AG09319 (cell line): ENCODE results near the gene CD93.

ENCODE experiments used
- DNase-seq: peaks from one replicate; pipeline ENCODE4 v3.0.0-alpha.2; 2010; ENCODE audit warnings: low read depth; ENCODE audit errors: extremely low read depth
- TF ChIP-seq, protein P1 (sequence below): IDR thresholded peaks from 2 replicates; pipeline ENCODE4 v1.5.1; 2011; ENCODE audit warnings: low read depth, mild to moderate bottlenecking, inconsistent platforms, low read length, moderate library complexity

The CD93 gene

DNA sequence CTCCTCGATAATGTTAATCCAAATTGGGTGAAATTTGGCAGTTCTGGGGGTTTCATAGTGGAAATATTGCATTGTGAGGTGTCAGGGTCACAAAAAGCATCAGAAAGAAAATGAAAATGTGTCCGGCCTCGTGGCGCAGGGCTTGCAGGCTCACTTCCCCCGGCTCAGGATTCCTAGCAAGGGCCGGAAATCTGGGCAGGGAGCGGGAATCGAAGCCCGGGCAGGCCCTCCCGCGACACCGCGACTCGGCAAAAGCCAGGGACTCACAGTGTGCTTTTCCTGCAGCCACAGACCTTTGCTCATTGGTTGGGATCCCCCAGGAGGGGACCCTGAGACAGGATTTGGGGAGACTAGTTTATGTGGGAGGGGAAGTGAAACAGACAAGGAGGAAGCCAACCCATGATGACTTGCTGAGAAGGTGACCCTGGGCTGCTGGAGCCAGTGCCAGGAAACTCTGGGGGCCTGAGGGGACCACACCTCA is 847 bp upstream of the CD93 start:
- TF ChIP-seq, protein P1, sequence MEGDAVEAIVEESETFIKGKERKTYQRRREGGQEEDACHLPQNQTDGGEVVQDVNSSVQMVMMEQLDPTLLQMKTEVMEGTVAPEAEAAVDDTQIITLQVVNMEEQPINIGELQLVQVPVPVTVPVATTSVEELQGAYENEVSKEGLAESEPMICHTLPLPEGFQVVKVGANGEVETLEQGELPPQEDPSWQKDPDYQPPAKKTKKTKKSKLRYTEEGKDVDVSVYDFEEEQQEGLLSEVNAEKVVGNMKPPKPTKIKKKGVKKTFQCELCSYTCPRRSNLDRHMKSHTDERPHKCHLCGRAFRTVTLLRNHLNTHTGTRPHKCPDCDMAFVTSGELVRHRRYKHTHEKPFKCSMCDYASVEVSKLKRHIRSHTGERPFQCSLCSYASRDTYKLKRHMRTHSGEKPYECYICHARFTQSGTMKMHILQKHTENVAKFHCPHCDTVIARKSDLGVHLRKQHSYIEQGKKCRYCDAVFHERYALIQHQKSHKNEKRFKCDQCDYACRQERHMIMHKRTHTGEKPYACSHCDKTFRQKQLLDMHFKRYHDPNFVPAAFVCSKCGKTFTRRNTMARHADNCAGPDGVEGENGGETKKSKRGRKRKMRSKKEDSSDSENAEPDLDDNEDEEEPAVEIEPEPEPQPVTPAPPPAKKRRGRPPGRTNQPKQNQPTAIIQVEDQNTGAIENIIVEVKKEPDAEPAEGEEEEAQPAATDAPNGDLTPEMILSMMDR: no peak
- DNase-seq: no peak

DNA sequence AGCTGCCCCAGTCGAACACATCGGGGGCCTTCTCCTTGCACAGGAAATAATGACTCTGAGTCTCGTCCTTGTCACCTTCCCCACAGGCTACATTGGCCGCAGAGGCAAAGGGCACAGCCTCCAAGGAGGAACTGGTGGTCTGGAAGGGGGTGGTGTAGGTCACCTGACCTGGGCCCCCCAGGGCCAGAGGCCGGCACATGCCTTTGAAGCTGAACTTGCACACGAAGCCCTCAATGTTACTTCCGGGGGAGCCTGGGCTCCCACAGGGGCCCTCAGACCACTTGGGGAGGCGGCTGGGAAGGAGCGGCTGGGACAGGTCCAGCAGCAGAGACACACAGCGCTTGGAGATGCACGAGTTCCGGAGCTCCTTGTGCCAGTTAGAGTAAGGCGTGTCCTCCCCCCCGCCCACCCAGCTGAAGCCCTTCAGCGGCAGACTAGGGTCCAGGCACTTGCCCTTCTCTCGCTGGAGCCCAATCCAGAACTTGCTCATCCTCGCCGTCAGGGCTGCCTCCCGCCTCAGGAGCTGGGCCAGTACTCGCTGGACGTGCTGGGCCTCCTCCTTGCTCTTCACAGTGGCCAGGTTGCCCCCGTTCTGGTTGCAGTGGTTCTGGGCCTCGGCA is 578 bp downstream of the CD93 start:
- DNase-seq: no peak
- TF ChIP-seq, protein P1: no peak

DNA sequence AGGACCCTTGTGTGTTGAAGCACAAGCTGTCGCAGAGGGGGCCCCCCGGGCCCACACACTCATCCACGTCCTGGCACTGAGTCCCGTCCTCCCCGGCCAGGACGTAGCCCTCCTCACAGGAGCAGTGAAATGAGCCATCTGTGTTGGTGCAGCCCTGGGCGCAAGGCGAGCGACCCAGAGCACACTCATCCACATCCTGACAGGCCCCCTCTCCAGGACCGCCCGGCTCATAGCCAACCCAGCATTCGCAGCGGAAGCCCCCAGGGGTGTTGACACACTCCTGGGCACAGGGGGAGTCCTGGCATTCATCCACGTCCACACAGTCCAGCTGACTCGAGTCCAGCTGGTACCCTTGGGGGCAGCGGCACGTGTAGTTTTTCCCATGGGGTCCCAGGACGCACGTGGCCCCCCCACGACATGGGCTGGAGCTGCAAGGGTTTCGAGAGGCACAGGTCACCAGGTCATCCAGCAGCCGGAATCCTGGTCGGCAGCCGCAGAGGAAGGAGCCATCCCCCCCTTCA is 1.2 kb downstream of the CD93 start:
- no peak for DNase-seq
- TF ChIP-seq, protein P1: no peak

DNA sequence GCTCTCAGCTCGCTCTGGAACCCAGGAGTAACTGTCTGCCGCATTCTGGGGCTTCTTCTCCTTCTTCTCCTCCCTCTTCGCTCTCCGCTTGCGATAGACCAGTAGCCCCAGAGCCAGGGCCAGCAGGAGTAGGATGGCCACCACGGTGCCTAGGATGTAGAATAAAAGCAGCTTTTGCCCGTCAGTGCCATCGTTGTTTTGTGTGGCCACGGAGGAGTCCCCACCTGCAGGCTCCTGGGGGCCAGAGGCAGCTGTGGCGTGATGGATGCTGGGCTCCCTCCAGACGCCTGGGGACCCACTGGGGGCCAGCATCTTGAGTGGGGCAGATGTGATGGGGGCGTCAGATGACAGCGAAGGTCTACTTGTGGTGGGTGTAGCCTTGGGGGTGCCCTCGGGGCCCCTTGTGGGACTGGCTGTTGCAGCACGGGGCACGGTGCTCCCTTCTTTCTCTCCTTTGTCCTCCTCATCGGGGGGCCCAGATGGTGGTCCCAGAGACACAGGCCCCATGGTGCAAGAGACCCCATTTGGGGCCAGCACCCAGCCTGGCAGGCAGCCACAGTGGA is 1.8 kb downstream of the CD93 start:
- TF ChIP-seq, protein P1: no peak
- no peak for DNase-seq

DNA sequence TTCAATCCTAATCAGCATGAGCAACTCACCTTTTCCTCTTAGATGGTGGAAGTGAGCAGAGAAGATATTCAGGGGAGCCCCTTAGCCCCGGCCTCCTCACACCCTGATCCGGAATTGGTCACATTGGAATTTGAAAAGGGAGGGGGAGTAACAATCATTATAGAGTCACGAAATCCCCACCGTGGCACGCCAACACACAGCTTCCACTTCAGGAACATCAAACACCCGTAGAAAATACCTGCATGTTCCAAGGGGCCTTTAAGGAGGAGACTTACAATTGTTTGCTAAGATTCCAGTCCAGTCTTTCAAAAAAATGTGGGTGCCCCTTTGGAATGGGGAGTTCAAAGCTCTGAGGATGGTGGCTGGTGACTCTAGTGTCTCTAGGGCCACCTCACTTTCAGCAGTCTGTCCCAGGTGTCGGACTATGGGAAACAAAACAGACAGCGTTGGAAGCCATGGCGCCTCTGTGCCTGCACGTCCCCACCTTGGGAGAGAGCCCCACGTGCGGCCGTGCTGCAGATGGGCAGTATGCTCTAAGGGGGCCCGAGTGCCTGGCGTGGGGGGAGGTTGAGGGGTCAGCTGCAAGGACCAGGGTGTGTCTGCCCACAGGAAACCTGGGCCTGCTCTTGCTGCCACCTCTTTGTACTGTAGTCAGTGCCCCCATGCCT is 2.4 kb downstream of the CD93 start:
- TF ChIP-seq, protein P1: no peak
- no peak for DNase-seq

DNA sequence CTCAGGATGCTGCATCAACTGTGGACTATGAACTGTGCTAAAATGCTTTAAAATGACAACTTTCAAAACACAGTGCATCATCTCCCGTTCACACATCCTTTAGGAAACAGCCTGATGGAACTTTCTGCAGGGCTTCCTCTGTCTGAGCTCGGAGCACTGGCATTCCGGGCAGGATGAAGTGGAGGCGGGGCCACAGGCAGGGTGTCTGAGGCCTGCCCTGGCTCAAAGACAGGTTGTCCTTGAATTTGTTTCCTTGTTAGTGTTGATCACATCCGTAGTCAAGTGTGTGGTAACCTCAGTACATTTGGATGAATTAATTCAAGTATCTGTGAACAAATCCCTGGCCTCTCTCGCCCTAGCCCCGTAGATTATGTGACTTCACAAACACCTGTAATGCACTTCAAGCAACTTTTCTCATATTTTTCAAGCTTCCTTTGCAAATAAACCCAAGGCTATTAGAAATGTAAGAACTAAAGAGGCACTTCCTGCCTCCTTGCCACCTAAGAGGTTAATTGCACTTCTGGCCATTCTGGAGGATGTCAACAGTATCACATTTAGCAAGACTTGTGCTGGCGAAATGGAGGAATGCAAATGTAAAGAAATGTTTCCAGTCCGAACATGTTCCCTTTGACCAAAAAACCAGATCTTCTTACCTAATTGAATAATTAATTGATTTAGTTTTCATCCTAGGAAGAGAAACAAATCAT is 3.1 kb downstream of the CD93 start:
- TF ChIP-seq, protein P1: no peak
- DNase-seq: no peak
